ENCODE measurements around the gene HYPK.
A peak's percentile ranks its signal among the peaks of the same experiment; 100 is the strongest.
"Not testable (repeated sequence)": the region's sequence is repeated elsewhere in the genome, so short reads cannot be mapped to it uniquely, and the experiment has no call there.

HYPK gene

DNA sequence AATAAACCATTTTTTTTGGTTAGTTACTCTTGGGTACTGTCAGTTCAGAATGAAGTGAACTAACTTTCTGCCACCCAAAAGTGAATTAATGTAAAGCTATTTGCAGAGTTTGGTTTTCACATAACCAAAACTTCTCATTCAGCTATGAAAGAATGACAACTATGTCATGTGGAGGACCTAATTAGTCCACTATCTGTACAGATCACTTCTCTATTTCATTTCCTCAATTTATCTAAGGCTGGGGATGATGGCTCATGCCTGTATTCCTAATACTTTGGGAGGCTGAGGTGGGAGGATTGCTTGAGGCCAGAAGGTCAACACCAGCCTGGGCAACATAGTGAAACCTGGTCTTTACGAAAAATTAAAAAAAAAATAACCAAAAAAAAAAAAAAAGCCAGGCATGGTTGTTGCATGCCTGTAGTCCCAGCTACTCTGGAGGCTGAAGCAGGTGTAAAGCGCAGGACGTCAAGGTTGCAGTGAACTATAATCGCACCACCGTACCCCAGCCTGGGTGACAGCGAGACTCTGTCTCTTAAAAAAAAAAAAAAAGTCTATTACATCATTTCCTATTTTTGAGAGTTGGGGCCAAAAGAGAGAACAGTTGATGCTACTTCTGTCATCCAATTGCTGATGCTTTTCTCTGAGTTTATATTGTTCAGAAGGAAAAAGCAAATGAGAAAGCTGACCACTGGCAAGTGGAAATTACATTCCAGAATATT, 8.7 kb downstream of the HYPK start:
- Histone ChIP-seq H4K20me1 (ENCODE audit: control insufficient read depth, insufficient read depth, low read depth, low read length) (no peaks in the 10 kb centered on the region), H3K27ac (ENCODE audit: low read depth, low read length) (peak overlapping the region; percentile 97), H3K9me3 (ENCODE audit: control insufficient read depth, insufficient read depth, low read length) (peaks cover 2% of the 10 kb centered on the region; the same call in 1 of the 2 replicates), H3K79me2 (ENCODE audit: control insufficient read depth, low read length) (peaks cover 28% of the 10 kb centered on the region), H3K4me1 (ENCODE audit: control insufficient read depth, low read length) (peaks cover 77% of the 10 kb centered on the region), H3K4me3 (ENCODE audit: low read length) (peak overlapping the region; percentile 69), H3K4me2 (ENCODE audit: low read length) (peak overlapping the region; percentile 78), H3K36me3 (ENCODE audit: control insufficient read depth, low read length) (peaks cover 89% of the 10 kb centered on the region), H3K9me2 (replicated peaks; ENCODE audit: control insufficient read depth, low read length) (no peaks in the 10 kb centered on the region), H3K27me3 (ENCODE audit: control insufficient read depth, low read length) (no peaks in the 10 kb centered on the region), H3F3A (ENCODE audit: control insufficient read depth, insufficient read depth) (peaks cover 67% of the 10 kb centered on the region)
- TF ChIP-seq, protein P1, sequence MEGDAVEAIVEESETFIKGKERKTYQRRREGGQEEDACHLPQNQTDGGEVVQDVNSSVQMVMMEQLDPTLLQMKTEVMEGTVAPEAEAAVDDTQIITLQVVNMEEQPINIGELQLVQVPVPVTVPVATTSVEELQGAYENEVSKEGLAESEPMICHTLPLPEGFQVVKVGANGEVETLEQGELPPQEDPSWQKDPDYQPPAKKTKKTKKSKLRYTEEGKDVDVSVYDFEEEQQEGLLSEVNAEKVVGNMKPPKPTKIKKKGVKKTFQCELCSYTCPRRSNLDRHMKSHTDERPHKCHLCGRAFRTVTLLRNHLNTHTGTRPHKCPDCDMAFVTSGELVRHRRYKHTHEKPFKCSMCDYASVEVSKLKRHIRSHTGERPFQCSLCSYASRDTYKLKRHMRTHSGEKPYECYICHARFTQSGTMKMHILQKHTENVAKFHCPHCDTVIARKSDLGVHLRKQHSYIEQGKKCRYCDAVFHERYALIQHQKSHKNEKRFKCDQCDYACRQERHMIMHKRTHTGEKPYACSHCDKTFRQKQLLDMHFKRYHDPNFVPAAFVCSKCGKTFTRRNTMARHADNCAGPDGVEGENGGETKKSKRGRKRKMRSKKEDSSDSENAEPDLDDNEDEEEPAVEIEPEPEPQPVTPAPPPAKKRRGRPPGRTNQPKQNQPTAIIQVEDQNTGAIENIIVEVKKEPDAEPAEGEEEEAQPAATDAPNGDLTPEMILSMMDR (IDR thresholded peaks at IDR 0.05; ENCODE audit: low read depth, low read length, poor library complexity, severe bottlenecking) = no peak
- no peak for TF ChIP-seq EZH2phosphoT487 (IDR thresholded peaks at IDR 0.05; ENCODE audit: borderline replicate concordance, low read length)

DNA sequence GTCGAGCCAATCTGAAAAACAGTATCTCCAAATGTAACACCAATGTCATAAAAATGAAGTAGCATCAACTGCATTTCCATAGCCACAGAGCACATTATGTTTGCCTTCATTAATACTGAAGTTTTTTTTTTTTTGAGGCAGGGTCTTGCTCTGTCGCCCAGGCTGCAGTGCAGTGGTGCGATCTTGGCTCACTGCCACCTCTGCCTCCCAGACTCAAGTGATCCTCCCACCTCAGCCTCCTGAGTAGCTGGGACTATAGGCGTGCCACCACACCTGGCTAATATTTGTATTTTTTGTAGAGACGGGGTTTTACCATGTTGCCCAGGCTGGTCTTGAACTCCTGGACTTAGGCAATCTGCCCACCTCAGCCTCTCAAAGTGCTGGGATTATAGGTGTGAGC, 14.7 kb downstream of the HYPK start:
- H3K27me3 ChIP-seq (ENCODE audit: control insufficient read depth, low read length); H4K20me1 ChIP-seq (ENCODE audit: control insufficient read depth, insufficient read depth, low read depth, low read length); H3K4me2 ChIP-seq (ENCODE audit: low read length); H3K4me3 ChIP-seq (ENCODE audit: low read length); H3K9me2 ChIP-seq (replicated peaks; ENCODE audit: control insufficient read depth, low read length); H3K9me3 ChIP-seq (ENCODE audit: control insufficient read depth, insufficient read depth, low read length); H3K27ac ChIP-seq (ENCODE audit: low read depth, low read length): not testable (repeated sequence)
- peaks cover 55% of the 10 kb centered on the region for H3K4me1 ChIP-seq (ENCODE audit: control insufficient read depth, low read length)
- peaks cover 88% of the 10 kb centered on the region for H3K36me3 ChIP-seq (ENCODE audit: control insufficient read depth, low read length)
- H3F3A ChIP-seq (ENCODE audit: control insufficient read depth, insufficient read depth) = peaks cover 27% of the 10 kb centered on the region
- peaks cover 75% of the 10 kb centered on the region for H3K79me2 ChIP-seq (ENCODE audit: control insufficient read depth, low read length)

DNA sequence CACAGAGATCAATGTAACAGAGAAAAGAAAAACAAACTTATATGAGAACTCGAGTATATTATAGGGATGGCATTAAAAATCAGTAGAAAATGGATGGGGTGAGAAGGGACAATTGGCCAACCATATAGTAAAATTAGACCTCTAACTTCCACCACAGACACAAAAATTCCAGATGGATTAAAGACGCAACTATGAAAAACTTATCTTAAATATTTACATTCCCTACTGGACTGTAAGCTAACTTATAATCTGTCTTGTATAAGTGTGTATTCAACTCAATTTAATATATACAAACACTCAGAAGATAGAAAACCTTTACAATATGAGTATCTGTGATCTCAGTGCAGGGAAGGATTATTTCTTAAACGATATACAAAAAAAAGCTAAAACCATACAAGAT, 21.1 kb downstream of the HYPK start:
- Histone ChIP-seq H4K20me1 (ENCODE audit: control insufficient read depth, insufficient read depth, low read depth, low read length) (peaks cover 7% of the 10 kb centered on the region; the same call in 1 of the 2 replicates), H3K9me2 (replicated peaks; ENCODE audit: control insufficient read depth, low read length) (no peaks in the 10 kb centered on the region), H3K79me2 (ENCODE audit: control insufficient read depth, low read length) (peaks cover 98% of the 10 kb centered on the region), H3K27ac (ENCODE audit: low read depth, low read length) (no peak overlapping the region; the same call in 1 of the 2 replicates), H3K4me3 (ENCODE audit: low read length) (peak overlapping the region; percentile 65), H3K4me1 (ENCODE audit: control insufficient read depth, low read length) (peaks cover 56% of the 10 kb centered on the region), H3F3A (ENCODE audit: control insufficient read depth, insufficient read depth) (peaks cover 12% of the 10 kb centered on the region), H3K27me3 (ENCODE audit: control insufficient read depth, low read length) (no peaks in the 10 kb centered on the region), H3K4me2 (ENCODE audit: low read length) (peak overlapping the region; percentile 57), H3K36me3 (ENCODE audit: control insufficient read depth, low read length) (peaks cover 62% of the 10 kb centered on the region), H3K9me3 (ENCODE audit: control insufficient read depth, insufficient read depth, low read length) (no peaks in the 10 kb centered on the region)
- TF ChIP-seq, protein P1 (IDR thresholded peaks at IDR 0.05; ENCODE audit: low read depth, low read length, poor library complexity, severe bottlenecking) = no peak
- TF ChIP-seq EZH2phosphoT487 (IDR thresholded peaks at IDR 0.05; ENCODE audit: borderline replicate concordance, low read length) = no peak
